GM04503 (cell line): ENCODE results near the gene FBXL4.

Experiments
- DNase-seq: peaks from one replicate; pipeline ENCODE4 v3.0.0-alpha.2; 2012; ENCODE audit warnings: low read depth

FBXL4 gene

GRCh38 chr6:98947411-98948292 is at the start of gene FBXL4:
Gene FBXL4 (minus strand): TSS chr6:98947946. CDS start chr6:98926988, 20,958 bp downstream.
- DNase-seq = no peak

DNA sequence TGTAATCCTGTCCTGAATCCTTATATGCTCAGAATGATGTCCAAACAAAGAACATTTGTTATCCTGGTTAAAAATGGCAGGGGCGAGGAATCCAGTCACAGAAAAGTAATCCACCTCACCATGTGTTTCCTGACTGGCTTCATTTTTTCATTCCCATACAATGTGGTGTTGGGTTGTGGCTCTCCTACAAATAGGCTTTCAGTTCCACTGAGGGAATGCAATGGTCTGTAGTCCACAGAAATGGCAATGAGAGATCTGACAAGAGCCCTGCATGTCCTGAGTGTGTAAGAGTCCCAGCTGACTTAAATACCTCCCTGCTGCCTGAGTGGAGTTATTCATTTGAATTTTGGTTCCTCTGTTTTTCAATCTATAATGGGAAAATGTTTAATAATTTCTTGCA is 47.4 kb upstream of the FBXL4 start:
- DNase-seq = no peak

DNA sequence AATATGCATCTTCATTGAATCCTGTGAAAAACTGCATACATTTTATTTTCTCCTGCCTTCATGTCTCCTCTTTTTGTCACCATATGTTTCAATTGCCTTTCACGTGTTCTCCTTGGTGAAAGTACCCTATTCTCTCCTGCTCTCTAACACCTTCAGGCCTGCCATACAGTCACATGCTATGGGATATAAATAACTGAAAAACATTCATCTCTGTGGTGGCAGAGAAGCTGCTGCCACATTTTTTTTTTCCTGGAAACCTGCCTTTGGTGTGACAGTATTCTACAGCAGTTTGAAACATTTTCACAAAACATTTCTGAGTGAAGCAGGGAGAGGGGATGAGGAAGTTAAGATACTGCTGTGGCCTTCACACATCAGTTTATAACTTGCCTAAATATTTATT is 44.8 kb upstream of the FBXL4 start:
- no peak for DNase-seq

- DNase-seq = no peak
Observed at GRCh38 chr6:98986071-98986615, 38.4 kb upstream of the FBXL4 start.

DNA sequence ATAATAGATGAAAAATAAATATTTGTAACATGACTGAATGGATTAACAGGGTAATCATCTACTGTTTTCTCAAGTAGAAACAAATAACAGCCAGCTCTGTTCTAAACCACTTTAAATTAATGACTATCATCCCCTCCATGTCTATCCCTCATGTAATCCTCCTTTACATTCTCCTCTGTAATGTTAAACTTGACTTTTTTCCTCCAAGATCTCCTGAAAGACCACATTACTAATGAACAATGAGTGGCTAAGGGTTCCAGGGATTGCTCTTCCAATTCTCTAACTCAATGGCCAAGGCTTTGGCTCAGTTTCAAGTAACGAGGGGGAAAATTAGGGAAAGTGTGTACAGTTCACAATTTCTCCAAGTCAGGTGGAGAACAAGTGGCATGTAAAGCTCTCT is 37.6 kb upstream of the FBXL4 start:
- no peak for DNase-seq

DNA sequence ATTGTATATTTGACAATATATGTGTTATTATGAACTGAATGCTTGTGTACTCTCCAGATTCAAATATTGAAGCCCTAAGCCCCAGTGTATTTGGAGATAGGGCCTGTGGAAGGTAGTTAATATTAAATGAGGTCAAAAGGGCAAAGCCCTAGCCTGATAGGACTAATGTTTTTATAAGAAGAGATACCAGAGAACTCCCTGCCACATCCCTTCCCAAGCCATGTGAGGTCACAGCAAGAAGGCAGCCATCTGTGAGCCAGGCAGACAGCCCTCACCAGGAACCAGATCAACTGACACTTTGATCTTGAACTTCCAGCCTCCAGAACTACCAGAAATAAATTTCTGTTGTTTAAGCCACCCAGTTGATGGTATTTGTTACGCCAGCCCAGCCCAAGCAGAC is 36.4 kb upstream of the FBXL4 start:
- DNase-seq = no peak

GRCh38 chr6:98981473-98981872 is 33.7 kb upstream of the FBXL4 start:
- DNase-seq = no peak

DNA sequence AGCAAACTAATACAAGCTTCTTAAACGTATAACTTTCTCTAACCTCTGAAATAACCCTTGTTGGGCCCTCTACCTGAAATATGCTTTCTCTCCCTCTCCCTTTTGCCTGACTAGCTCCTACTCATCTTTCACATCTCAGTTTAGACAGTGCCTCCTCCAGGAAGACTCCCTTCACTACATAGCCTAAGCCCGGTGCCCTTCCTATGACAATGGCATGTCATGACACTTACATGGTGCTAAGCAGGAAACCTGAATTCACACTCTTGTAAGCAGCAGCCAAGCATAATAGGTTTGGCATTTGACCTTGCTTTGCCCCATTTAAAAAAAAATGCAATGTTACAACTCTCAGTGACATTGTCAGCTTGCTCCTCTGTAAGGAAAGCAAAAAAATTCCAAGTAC is 33.1 kb upstream of the FBXL4 start:
- no peak for DNase-seq

DNA sequence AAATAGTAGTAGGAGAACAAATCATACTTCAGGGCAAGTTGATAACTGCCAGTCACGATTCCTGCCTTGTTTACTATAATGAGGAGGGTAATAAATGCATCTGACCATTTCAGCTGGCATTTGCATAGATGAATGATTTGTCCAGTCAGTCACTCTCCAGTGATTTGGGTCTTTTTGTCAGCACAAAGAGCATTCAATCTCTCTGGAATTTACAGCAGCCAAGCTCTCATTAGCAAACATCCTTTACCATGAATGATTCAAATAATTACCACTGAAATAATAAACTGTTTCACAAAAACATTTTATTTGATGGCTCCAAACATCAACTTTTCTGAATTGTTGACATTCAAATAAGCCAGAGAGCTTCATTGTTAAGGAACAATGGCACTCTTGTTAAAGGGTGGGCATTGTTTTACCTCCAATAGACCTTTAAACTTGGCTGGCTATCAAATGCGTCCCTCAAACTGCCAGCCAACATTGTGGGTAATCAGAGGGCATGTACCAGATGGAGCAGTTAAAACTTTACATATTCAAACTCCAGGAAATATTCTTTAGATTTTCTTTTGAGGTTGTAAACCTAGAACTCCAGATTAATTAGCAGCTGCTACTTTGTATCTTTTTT is 30.0 kb upstream of the FBXL4 start:
- DNase-seq = no peak

DNA sequence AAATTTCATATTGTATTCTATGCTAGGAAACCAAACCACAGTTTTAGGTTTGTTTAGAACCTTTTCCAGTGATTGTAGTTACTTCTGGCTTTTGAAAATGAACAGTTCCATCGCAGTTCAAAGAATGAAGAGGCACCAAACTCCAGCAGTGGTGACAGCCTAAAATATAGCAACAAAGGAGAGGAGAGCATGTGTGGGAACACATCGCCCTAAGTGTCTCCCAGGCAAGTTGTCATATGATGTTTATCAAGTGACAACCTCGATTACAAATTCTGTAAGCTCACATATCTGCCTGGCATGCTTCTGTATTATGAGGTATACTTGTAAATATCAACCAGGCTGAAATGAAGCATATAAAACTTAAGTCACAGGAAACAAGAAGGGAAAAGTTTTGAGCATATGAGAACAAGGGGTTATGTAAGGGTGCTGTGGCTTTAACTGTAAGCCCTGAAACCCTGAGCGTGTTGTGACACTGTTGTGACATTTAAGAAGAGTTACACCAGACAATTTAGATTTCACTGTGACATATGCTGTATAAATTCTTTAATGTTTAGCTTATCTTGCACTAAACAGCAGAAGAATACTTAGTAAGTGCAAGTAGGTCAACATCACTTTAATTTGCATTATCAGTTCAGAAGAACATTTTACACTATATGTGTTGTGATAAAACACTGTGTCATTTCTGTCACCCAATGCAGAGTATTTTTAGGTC is 29.1 kb upstream of the FBXL4 start:
- no peak for DNase-seq

- DNase-seq = no peak
Observed at GRCh38 chr6:98975421-98975820, 27.7 kb upstream of the FBXL4 start.

DNA sequence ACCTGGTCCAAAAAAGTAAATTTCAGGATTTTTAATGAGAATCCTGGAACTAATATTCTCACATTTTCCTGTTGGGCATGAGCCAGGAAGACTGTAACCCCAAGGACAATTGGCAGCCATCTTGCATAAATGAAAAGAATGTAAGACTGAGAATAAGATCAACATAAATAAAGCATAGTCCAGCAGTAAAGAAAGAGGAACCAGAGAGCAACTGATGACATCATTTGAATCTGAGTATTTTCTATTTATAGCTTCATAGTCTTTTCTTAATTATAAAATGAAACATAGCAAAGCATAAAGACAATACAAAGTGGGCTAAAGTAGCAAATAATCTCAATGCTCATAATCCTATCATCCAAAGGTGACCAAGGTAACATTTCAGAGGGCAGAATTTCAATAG is 26.6 kb upstream of the FBXL4 start:
- no peak for DNase-seq

- no peak for DNase-seq
Observed at GRCh38 chr6:98973571-98973970, 25.8 kb upstream of the FBXL4 start.

DNA sequence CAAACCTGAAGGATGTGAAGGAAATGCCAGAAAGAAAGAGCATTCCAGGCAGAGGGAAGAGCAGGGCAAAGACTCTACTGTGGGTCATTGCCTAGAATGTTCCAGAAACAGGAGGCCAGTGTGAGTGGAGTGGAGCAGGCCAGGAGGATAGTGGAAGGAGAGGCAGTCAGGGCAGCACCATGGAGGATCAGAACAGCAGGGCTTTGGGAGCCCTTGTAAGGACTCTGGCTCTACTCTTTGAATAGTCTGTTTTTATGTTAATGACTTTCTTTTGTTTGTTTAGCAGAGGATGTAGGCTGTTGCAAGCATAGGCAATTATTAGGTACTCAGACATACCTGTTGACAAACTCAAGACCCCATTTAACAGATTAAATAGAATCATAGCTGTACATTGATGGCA is 23.6 kb upstream of the FBXL4 start:
- no peak for DNase-seq

DNA sequence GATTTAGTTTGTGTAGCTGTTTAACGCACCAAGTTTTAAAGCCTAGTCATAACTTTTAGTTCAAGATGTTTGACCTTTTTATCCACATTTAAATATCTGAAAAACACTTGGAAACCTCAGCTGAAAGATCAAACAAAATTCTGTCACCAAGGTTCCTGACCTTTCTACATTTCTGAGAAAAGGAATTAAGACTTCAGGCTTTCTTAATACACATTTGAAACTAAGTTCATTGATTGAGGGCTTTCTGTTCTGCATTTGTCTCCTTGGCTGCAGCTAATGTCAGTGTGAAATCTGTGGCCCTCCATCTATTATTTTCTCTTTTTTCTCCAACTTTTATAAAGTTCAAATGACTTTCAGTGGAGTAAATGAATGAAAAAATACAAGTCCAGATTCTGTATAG is 22.7 kb upstream of the FBXL4 start:
- no peak for DNase-seq

GRCh38 chr6:98967616-98968015 is 19.9 kb upstream of the FBXL4 start:
- DNase-seq = no peak

DNA sequence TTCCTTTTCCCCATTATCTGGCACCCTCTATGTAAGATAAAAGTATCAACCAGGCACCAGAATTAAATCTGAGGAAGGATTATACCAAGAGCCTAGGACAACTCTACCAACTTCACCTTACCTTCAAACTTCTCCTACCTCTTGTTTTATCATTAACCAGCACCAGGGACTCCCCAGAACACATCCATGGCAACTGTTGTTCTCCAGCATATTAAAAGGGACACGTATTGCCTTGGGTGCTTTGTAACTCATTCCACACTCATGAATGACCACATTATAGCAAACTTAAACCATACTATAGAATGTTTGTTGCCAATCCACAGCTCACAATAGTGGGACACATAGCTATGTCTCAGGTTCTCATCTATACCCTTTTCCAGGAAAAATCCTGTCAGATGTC is 11.9 kb upstream of the FBXL4 start:
- no peak for DNase-seq

DNA sequence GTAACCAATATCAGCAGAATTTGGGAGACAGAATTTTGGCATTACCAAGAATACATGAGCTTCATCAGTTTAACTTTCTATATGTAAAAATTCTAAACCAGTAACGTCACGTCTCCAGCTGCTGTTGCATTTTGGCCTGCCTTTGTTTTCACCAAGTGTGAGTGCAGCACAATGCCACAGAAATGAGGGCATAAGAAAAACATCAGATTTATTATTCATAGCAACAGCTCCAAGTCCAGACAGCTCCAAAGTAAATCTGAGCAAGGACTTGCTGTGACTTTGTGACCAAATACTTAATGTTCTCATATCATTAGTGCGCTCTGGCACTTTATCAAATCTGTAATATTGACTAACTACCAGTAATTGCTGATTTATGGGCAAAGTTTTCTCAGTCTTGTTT is 11.0 kb upstream of the FBXL4 start:
- DNase-seq = no peak

- DNase-seq = peak; percentile 43
Observed at GRCh38 chr6:98957450-98957849, 9.7 kb upstream of the FBXL4 start.

DNA sequence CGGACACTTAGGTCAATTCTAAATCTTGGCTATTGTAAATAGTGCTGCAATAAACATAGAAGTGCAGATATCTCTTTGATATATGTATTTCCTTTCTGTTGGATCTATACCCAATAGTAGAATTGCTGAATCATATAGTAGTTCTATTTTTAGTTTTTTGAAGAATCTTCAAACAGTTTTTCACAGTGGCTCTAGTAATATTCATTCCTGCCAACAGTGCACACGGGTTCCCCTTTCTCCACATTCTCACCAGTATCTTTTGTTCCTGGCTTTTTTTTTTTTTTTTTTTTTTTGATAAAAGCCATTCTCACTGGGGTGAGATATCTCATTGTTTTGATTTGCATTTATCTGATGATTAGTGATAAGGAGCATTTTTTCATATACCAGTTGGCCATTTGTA is 1.8 kb upstream of the FBXL4 start:
- no peak for DNase-seq

- no peak for DNase-seq
Observed at GRCh38 chr6:98946879-98947410, 801 bp downstream of the FBXL4 start.

DNA sequence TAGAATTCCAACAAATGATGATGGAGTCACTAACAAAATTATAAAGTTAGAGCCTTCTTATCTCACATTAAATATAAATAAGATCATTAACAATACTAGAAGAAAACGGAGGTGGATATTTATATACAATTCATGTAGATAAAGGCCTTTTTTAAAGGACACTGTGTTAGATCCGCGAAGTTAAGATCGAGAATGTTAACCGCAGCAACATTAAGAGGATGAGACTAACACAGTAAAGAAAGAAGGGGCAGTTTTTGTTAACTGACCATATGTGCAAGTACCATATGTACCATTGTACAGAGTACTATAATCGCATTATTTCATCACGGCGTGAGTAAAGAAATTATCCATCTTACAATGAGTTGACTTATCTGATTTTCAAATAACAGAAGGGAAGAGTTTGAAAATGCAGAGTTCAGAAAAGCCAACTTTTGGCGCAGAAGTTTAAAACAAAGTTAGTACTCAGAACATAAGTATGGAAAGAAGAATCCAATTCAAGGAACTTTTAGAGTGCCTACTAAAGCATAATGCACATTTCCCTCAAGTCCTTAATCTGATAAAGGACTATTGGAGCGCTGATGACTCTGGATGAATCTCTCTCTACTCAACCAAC is 1.4 kb downstream of the FBXL4 start:
- no peak for DNase-seq
